ENCODE results near the gene ZSCAN18.

Gene ZSCAN18

GRCh38 chr19:58085348-58085875 is 12.6 kb downstream of the ZSCAN18 start:
- no peak for DNase-seq (ENCODE audit: low spot score)

GRCh38 chr19:58084596-58085347 is 13.3 kb downstream of the ZSCAN18 start:
- no peak for DNase-seq (ENCODE audit: low spot score)

GRCh38 chr19:58083021-58083420 is 15.0 kb downstream of the ZSCAN18 start:
- no peak for DNase-seq (ENCODE audit: low spot score)

GRCh38 chr19:58079792-58080191 is 18.2 kb downstream of the ZSCAN18 start:
- no peak for DNase-seq (ENCODE audit: low spot score)

GRCh38 chr19:58067240-58067912 is 30.7 kb downstream of the ZSCAN18 start:
- DNase-seq (ENCODE audit: low spot score): no peak

- no peak for DNase-seq (ENCODE audit: low spot score)
Measured at GRCh38 chr19:58063712-58064111, 34.3 kb downstream of the ZSCAN18 start.

GRCh38 chr19:58060231-58060630 is 37.8 kb downstream of the ZSCAN18 start:
- no peak for DNase-seq (ENCODE audit: low spot score)

- DNase-seq (ENCODE audit: low spot score): no peak
Measured at GRCh38 chr19:58059671-58060078, 38.4 kb downstream of the ZSCAN18 start.

GRCh38 chr19:58059003-58059670 is 38.9 kb downstream of the ZSCAN18 start, which contains the start of gene ZNF135:
ZNF135 (plus strand) TSS chr19:58059282; CDS start chr19:58060003, 721 bp downstream.
- DNase-seq (ENCODE audit: low spot score): peak; percentile 99

GRCh38 chr19:58058467-58058866 is 39.6 kb downstream of the ZSCAN18 start:
- DNase-seq (ENCODE audit: low spot score): no peak

- no peak for DNase-seq (ENCODE audit: low spot score)
Measured at GRCh38 chr19:58056861-58057260, 41.2 kb downstream of the ZSCAN18 start.

GRCh38 chr19:58056261-58056660 is 41.8 kb downstream of the ZSCAN18 start:
- no peak for DNase-seq (ENCODE audit: low spot score)

GRCh38 chr19:58054901-58055874 is 42.8 kb downstream of the ZSCAN18 start:
- DNase-seq (ENCODE audit: low spot score): peak; percentile 75

GRCh38 chr19:58053480-58054156 is 44.4 kb downstream of the ZSCAN18 start:
- DNase-seq (ENCODE audit: low spot score): no peak

GRCh38 chr19:58052256-58052655 is 45.8 kb downstream of the ZSCAN18 start:
- no peak for DNase-seq (ENCODE audit: low spot score)

GRCh38 chr19:58047672-58048071 is 50.4 kb downstream of the ZSCAN18 start:
- no peak for DNase-seq (ENCODE audit: low spot score)

- no peak for DNase-seq (ENCODE audit: low spot score)
Measured at GRCh38 chr19:58046856-58047255, 51.2 kb downstream of the ZSCAN18 start.

- no peak for DNase-seq (ENCODE audit: low spot score)
Measured at GRCh38 chr19:58045411-58046050, 52.5 kb downstream of the ZSCAN18 start.

GRCh38 chr19:58044886-58045285 is 53.1 kb downstream of the ZSCAN18 start:
- DNase-seq (ENCODE audit: low spot score): no peak

GRCh38 chr19:58044391-58044790 is 53.6 kb downstream of the ZSCAN18 start:
- no peak for DNase-seq (ENCODE audit: low spot score)

Measured in AG08396 (cell line).